HCT116 (cell line): ENCODE results near the gene GNG2. TPM values are rescaled to one million over a fixed set of nuclear protein-coding genes. Genes with fewer than 3 reads are reported as not detected.

Source experiments
- ATAC-seq: fragments of 200-7000 bp; cut with Tn5 transposase; 2 replicates; pipeline ENCODE4 v1.9.1; 2020; ENCODE audit warnings: mild to moderate bottlenecking, moderate library complexity
- BruUV-seq: library from RNA; stranded (reverse); fragments of 400-500 nt; replicated peaks from 2 replicates; lab custom pipeline; 2021; lab: Mats Ljungman, UMichigan
- CTCF ChIA-PET: fragments of 300-600 bp; sonication (Branson Sonifier 250); formaldehyde crosslinking; loops from one replicate; lab custom pipeline; 2021; ENCODE audit warnings: antibody characterized with exemption; lab: Charles Lee
- POLR2A ChIA-PET: fragments of 300-600, 350-600 bp; sonication (Branson Sonifier 250); formaldehyde crosslinking; loops from one replicate; lab custom pipeline; 2021; ENCODE audit warnings: antibody characterized with exemption; lab: Charles Lee
- RAD21 ChIA-PET, 2 experiments: fragments of 300-600 bp; sonication (Branson Sonifier 250); formaldehyde crosslinking; loops; one replicate each; lab custom pipeline; 2023; ENCODE audit warnings: low total read pairs in 2 of 2; ENCODE audit not compliant: uncharacterized antibody in 2 of 2, unreplicated experiment in 2 of 2, low non-redundant PET in 1 of 2; lab: Charles Lee
- DNase-seq: peaks from one replicate; pipeline ENCODE4 v3.0.0-alpha.2; 2010; ENCODE audit warnings: low read depth, low spot score
- H2AFZ ChIP-seq: fragments of 200-600 bp; shearing (Covaris generic), sonication (generic); 2 replicates; pipeline ENCODE4 v1.6.1; 2017; ENCODE audit warnings: low read depth, mixed run types, mixed read lengths, antibody characterized with exemption, low read length; ENCODE audit not compliant: poor library complexity, severe bottlenecking
- H3K27ac ChIP-seq: 2 replicates; pipeline ENCODE4 v1.5.1; 2012; ENCODE audit warnings: low read depth, low read length
- H3K27me3 ChIP-seq: fragments of 200-600 bp; sonication (generic); 2 replicates; pipeline ENCODE4 v1.6.1; 2016; ENCODE audit warnings: mixed run types, low read length, mixed read lengths; ENCODE audit not compliant: insufficient read depth
- H3K36me3 ChIP-seq, 2 experiments: fragments of 200-500 bp in 1 of 2; fragments of 200-600 bp in 1 of 2; sonication (Bioruptor generic) in 1 of 2; sonication (generic) in 1 of 2; 2 replicates each; pipeline versions ENCODE4 v1.5.1 to v1.6.1; 2014 to 2016; ENCODE audit warnings: low read length in 2 of 2, inconsistent platforms in 1 of 2, mixed read lengths in 1 of 2, mixed run types in 1 of 2; ENCODE audit not compliant: insufficient read depth in 2 of 2, control insufficient read depth in 1 of 2
- H3K4me1 ChIP-seq, 2 experiments: fragments of 200-600 bp in 1 of 2; sonication (generic) in 1 of 2; 2 replicates each; pipeline versions ENCODE4 v1.5.1 to v1.6.1; 2012 to 2017; ENCODE audit warnings: low read length in 2 of 2, inconsistent platforms in 1 of 2, mild to moderate bottlenecking in 1 of 2, mixed read lengths in 1 of 2, mixed run types in 1 of 2, moderate library complexity in 1 of 2; ENCODE audit not compliant: insufficient read depth in 2 of 2, control insufficient read depth in 1 of 2
- H3K4me2 ChIP-seq: fragments of 200-600 bp; sonication (generic); 2 replicates; pipeline ENCODE4 v1.6.1; 2017; ENCODE audit warnings: mixed run types, low read length, mixed read lengths
- H3K4me3 ChIP-seq, 2 experiments: fragments of 200-600 bp in 1 of 2; sonication (generic) in 1 of 2; replicated peaks in 1 of 2; 2 replicates each; pipeline ENCODE4 v1.5.1; 2011 to 2016; ENCODE audit warnings: low read length in 2 of 2, control low read depth in 1 of 2, low read depth in 1 of 2, mild to moderate bottlenecking in 1 of 2, mixed read lengths in 1 of 2, mixed run types in 1 of 2
- H3K79me2 ChIP-seq: fragments of 200-600 bp; sonication (generic); 2 replicates; pipeline ENCODE4 v1.6.1; 2017; ENCODE audit warnings: mild to moderate bottlenecking, mixed run types, low read length, moderate library complexity, mixed read lengths; ENCODE audit not compliant: insufficient read depth
- H3K9ac ChIP-seq: fragments of 200-600 bp; sonication (generic); 2 replicates; pipeline ENCODE4 v1.6.1; 2016; ENCODE audit warnings: low read length, mixed read lengths
- H3K9me2 ChIP-seq: fragments of 200-600 bp; sonication (generic), shearing (Covaris generic); 2 replicates; pipeline ENCODE4 v1.6.1; 2017; ENCODE audit warnings: mixed run types, mild to moderate bottlenecking, moderate library complexity; ENCODE audit not compliant: insufficient read depth
- H3K9me3 ChIP-seq, 2 experiments: fragments of 200-500 bp in 1 of 2; fragments of 200-600 bp in 1 of 2; sonication (Bioruptor generic) in 1 of 2; sonication (generic) in 1 of 2; 2 replicates each; pipeline ENCODE4 v1.6.1; 2014 to 2017; ENCODE audit warnings: low read length in 2 of 2, mixed read lengths in 2 of 2, inconsistent platforms in 1 of 2, low read depth in 1 of 2, mild to moderate bottlenecking in 1 of 2, mixed run types in 1 of 2, moderate library complexity in 1 of 2; ENCODE audit not compliant: control insufficient read depth in 1 of 2, insufficient read depth in 1 of 2
- H4K20me1 ChIP-seq: fragments of 200-600 bp; sonication (generic), shearing (Covaris generic); 2 replicates; pipeline ENCODE4 v1.6.1; 2017; ENCODE audit warnings: mixed run types, mild to moderate bottlenecking, moderate library complexity; ENCODE audit not compliant: insufficient read depth
- CBX3 ChIP-seq: IDR thresholded peaks from 2 replicates; pipeline ENCODE4 v1.6.1; 2012; ENCODE audit warnings: low read depth
- CEBPB ChIP-seq: IDR thresholded peaks from 2 replicates; pipeline ENCODE4 v1.6.1; 2012; ENCODE audit warnings: low read depth
- ELF1 ChIP-seq: IDR thresholded peaks from 2 replicates; pipeline ENCODE4 v1.6.1; 2012; ENCODE audit warnings: low read depth, borderline replicate concordance
- EZH2 ChIP-seq: fragments of 200-600 bp; sonication (generic); IDR thresholded peaks from 2 replicates; pipeline ENCODE4 v1.6.1; 2017; ENCODE audit warnings: antibody characterized with exemption, mixed run types
- FOSL1 ChIP-seq: IDR thresholded peaks from 2 replicates; pipeline ENCODE4 v1.6.1; 2012; ENCODE audit warnings: low read depth
- JUND ChIP-seq: IDR thresholded peaks from 2 replicates; pipeline ENCODE4 v1.6.1; 2012
- POLR2A ChIP-seq: IDR thresholded peaks from 2 replicates; pipeline ENCODE4 v1.7.0; 2011; ENCODE audit warnings: borderline replicate concordance; ENCODE audit not compliant: insufficient read depth, insufficient read length; ENCODE audit errors: extremely low read depth
- POLR2AphosphoS5 ChIP-seq: IDR thresholded peaks from 2 replicates; pipeline ENCODE4 v1.6.1; 2011; ENCODE audit warnings: mild to moderate bottlenecking, low read depth, low read length, moderate library complexity
- RAD21 ChIP-seq: IDR thresholded peaks from 2 replicates; pipeline ENCODE4 v1.6.1; 2012; ENCODE audit warnings: low read depth, mild to moderate bottlenecking
- SIN3A ChIP-seq: IDR thresholded peaks from 2 replicates; pipeline ENCODE4 v1.6.1; 2012; ENCODE audit warnings: low read depth
- SP1 ChIP-seq: IDR thresholded peaks from 2 replicates; pipeline ENCODE4 v1.6.1; 2012; ENCODE audit warnings: low read depth
- TCF7L2 ChIP-seq: IDR thresholded peaks from 2 replicates; pipeline ENCODE4 v1.7.0; 2011; ENCODE audit warnings: borderline replicate concordance, inconsistent platforms; ENCODE audit not compliant: insufficient read depth, insufficient read length; ENCODE audit errors: extremely low read depth
- YY1 ChIP-seq: IDR thresholded peaks from 2 replicates; pipeline ENCODE4 v1.6.1; 2011; ENCODE audit warnings: low read length, low read depth, moderate library complexity, mild to moderate bottlenecking; ENCODE audit not compliant: insufficient replicate concordance; ENCODE audit errors: extremely low read depth
- ZFX ChIP-seq: fragments of 450-650 bp; IDR thresholded peaks from 2 replicates; pipeline ENCODE4 v1.6.1; 2017
- ZNF274 ChIP-seq: fragments of 200-500 bp; sonication (Bioruptor generic); IDR thresholded peaks from 2 replicates; pipeline ENCODE4 v1.6.1; 2014; ENCODE audit warnings: mild to moderate bottlenecking, low read depth, low read length, inconsistent platforms
- intact Hi-C: fragments of 100-400 bp; cut with micrococcal nuclease; formaldehyde crosslinking; loops from 2 replicates; pipeline ENCODE4 v1.10.0; 2022
- total RNA-seq: library from RNA; stranded (reverse); gene quantifications from one replicate; pipeline ENCODE4 v1.2.1, GENCODE V29; 2021; ENCODE audit not compliant: unreplicated experiment
- TF ChIP-seq, protein P1 (sequence below): IDR thresholded peaks from 2 replicates; pipeline ENCODE4 v1.6.1; 2011; ENCODE audit warnings: mild to moderate bottlenecking, low read length, moderate library complexity; ENCODE audit not compliant: insufficient replicate concordance; ENCODE audit errors: extremely low read depth
- TF ChIP-seq, protein P2 (sequence below): IDR thresholded peaks from 2 replicates; pipeline ENCODE4 v1.6.1; 2012; ENCODE audit warnings: low read depth
- TF ChIP-seq, protein P3 (sequence below): IDR thresholded peaks from 2 replicates; pipeline ENCODE4 v1.6.1; 2012
- TF ChIP-seq, protein P4 (sequence below), 3 experiments: fragments of 200-600 bp in 1 of 3; sonication (generic) in 1 of 3; IDR thresholded peaks in 2 of 3; conservative IDR thresholded peaks in 1 of 3; 2 replicates each; pipeline ENCODE4 v1.5.1; 2012 to 2017; ENCODE audit warnings: low read depth in 2 of 3, low read length in 2 of 3, antibody characterized with exemption in 1 of 3, borderline replicate concordance in 1 of 3, control low read depth in 1 of 3, mild to moderate bottlenecking in 1 of 3, mixed read lengths in 1 of 3, mixed run types in 1 of 3, moderate library complexity in 1 of 3; ENCODE audit not compliant: insufficient read depth in 1 of 3

Gene GNG2
- total RNA-seq, 1 experiment from 2014 or later, result 0.74 TPM

DNA sequence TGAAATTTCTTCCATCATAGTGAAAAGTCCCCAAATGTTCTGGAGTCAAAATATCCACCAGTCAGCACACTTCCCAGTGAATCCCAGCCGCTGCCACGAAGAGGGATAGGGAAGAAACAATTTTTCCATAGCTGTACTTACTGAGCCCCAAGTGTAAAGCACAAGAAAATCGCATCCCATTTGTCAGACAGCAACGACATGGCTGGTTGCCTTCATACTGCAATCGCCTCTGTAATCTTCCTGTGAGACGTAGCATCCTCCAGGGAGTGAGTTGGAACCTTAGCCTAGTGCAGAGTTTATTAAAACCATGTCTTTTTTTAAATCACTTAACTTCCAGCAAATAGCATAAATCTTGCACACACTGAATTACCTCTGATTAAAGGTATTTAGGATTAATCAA lies 56.8 kb downstream of the GNG2 start:
- Histone ChIP-seq H3K4me3 (no peak overlapping the region), H3K27ac (no peak overlapping the region), H3K9ac (no peak overlapping the region), H3K4me1 (no peaks in the 10 kb centered on the region), H3K9me2 (no peaks in the 10 kb centered on the region), H2AFZ (no peak overlapping the region), H3K36me3 (no peaks in the 10 kb centered on the region), H3K27me3 (no peaks in the 10 kb centered on the region), H4K20me1 (no peaks in the 10 kb centered on the region), H3K79me2 (no peaks in the 10 kb centered on the region), H3K9me3 (no peaks in the 10 kb centered on the region), H3K4me2 (no peak overlapping the region)
- ChIA-PET CTCF (no interaction called here), RAD21 (no interaction called here), POLR2A (no interaction called here)
- intact Hi-C loops, result no loop called here
- ATAC-seq (no peak), DNase-seq (no peak)
- BruUV-seq, result no TSS peak
- TF ChIP-seq YY1 (no peak), EZH2 (no peak), ELF1 (no peak), FOSL1 (no peak), SIN3A (no peak), POLR2AphosphoS5 (no peak), JUND (no peak), RAD21 (no peak), ZNF274 (no peak), TCF7L2 (no peak), CBX3 (no peak), SP1 (no peak), CEBPB (no peak), POLR2A (no peak), ZFX (no peak)
- TF ChIP-seq, protein P1, sequence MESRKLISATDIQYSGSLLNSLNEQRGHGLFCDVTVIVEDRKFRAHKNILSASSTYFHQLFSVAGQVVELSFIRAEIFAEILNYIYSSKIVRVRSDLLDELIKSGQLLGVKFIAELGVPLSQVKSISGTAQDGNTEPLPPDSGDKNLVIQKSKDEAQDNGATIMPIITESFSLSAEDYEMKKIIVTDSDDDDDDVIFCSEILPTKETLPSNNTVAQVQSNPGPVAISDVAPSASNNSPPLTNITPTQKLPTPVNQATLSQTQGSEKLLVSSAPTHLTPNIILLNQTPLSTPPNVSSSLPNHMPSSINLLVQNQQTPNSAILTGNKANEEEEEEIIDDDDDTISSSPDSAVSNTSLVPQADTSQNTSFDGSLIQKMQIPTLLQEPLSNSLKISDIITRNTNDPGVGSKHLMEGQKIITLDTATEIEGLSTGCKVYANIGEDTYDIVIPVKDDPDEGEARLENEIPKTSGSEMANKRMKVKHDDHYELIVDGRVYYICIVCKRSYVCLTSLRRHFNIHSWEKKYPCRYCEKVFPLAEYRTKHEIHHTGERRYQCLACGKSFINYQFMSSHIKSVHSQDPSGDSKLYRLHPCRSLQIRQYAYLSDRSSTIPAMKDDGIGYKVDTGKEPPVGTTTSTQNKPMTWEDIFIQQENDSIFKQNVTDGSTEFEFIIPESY, result no peak
- TF ChIP-seq, protein P2, sequence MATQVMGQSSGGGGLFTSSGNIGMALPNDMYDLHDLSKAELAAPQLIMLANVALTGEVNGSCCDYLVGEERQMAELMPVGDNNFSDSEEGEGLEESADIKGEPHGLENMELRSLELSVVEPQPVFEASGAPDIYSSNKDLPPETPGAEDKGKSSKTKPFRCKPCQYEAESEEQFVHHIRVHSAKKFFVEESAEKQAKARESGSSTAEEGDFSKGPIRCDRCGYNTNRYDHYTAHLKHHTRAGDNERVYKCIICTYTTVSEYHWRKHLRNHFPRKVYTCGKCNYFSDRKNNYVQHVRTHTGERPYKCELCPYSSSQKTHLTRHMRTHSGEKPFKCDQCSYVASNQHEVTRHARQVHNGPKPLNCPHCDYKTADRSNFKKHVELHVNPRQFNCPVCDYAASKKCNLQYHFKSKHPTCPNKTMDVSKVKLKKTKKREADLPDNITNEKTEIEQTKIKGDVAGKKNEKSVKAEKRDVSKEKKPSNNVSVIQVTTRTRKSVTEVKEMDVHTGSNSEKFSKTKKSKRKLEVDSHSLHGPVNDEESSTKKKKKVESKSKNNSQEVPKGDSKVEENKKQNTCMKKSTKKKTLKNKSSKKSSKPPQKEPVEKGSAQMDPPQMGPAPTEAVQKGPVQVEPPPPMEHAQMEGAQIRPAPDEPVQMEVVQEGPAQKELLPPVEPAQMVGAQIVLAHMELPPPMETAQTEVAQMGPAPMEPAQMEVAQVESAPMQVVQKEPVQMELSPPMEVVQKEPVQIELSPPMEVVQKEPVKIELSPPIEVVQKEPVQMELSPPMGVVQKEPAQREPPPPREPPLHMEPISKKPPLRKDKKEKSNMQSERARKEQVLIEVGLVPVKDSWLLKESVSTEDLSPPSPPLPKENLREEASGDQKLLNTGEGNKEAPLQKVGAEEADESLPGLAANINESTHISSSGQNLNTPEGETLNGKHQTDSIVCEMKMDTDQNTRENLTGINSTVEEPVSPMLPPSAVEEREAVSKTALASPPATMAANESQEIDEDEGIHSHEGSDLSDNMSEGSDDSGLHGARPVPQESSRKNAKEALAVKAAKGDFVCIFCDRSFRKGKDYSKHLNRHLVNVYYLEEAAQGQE, result no peak
- TF ChIP-seq, protein P3, sequence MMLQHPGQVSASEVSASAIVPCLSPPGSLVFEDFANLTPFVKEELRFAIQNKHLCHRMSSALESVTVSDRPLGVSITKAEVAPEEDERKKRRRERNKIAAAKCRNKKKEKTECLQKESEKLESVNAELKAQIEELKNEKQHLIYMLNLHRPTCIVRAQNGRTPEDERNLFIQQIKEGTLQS, result no peak
- TF ChIP-seq, protein P4, sequence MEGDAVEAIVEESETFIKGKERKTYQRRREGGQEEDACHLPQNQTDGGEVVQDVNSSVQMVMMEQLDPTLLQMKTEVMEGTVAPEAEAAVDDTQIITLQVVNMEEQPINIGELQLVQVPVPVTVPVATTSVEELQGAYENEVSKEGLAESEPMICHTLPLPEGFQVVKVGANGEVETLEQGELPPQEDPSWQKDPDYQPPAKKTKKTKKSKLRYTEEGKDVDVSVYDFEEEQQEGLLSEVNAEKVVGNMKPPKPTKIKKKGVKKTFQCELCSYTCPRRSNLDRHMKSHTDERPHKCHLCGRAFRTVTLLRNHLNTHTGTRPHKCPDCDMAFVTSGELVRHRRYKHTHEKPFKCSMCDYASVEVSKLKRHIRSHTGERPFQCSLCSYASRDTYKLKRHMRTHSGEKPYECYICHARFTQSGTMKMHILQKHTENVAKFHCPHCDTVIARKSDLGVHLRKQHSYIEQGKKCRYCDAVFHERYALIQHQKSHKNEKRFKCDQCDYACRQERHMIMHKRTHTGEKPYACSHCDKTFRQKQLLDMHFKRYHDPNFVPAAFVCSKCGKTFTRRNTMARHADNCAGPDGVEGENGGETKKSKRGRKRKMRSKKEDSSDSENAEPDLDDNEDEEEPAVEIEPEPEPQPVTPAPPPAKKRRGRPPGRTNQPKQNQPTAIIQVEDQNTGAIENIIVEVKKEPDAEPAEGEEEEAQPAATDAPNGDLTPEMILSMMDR (IDR thresholded peaks at IDR 0.05 in 2 of 3, conservative IDR thresholded peaks at IDR 0.05 in 1 of 3; ENCODE audit: borderline replicate concordance in 1 of 3, insufficient read depth in 1 of 3, low read depth in 2 of 3, low read length in 2 of 3), result no peak
